H1 (cell line): Measurements from ENCODE around the gene ARID5B.

Experiments used
- ASH2L ChIP-seq: fragments of 200-600, 300-600 bp; sonication (generic); IDR thresholded peaks from one replicate; pipeline ENCODE4 v1.7.1; 2017; ENCODE audit warnings: low read length
- CEBPB ChIP-seq: IDR thresholded peaks from 2 replicates; pipeline ENCODE4 v1.6.1; 2012; ENCODE audit warnings: low read depth, low read length
- CREB1 ChIP-seq: IDR thresholded peaks from 2 replicates; pipeline ENCODE4 v1.6.1; 2012; ENCODE audit warnings: inconsistent platforms
- EGR1 ChIP-seq: IDR thresholded peaks from 2 replicates; pipeline ENCODE4 v1.6.1; 2011; ENCODE audit warnings: low read depth, low read length, borderline replicate concordance
- EP300 ChIP-seq, 2 experiments: IDR thresholded peaks; 1 replicate in 1 of 2; 2 replicates in 1 of 2; pipeline ENCODE4 v1.6.1; 2011 to 2012; ENCODE audit warnings: low read depth in 2 of 2, low read length in 2 of 2, mild to moderate bottlenecking in 2 of 2, borderline replicate concordance in 1 of 2, inconsistent platforms in 1 of 2, moderate library complexity in 1 of 2
- KDM1A ChIP-seq: fragments of 200-600, 300-600 bp; sonication (generic); IDR thresholded peaks from 2 replicates; pipeline ENCODE4 v1.7.1; 2016; ENCODE audit warnings: mild to moderate bottlenecking, low read length, borderline replicate concordance
- PHF8 ChIP-seq: fragments of 200-600 bp; sonication (generic); conservative IDR thresholded peaks from 2 replicates; pipeline ENCODE4 v1.7.1; 2012; ENCODE audit warnings: low read depth, mild to moderate bottlenecking, inconsistent platforms, low read length, moderate library complexity
- POLR2A ChIP-seq, 2 experiments: IDR thresholded peaks; 1 replicate in 1 of 2; 2 replicates in 1 of 2; pipeline ENCODE4 v1.6.1; 2011; ENCODE audit warnings: low read depth in 2 of 2, low read length in 2 of 2, mild to moderate bottlenecking in 2 of 2; ENCODE audit errors: control extremely low read depth in 1 of 2
- RAD21 ChIP-seq, 2 experiments: IDR thresholded peaks in 1 of 2; conservative IDR thresholded peaks in 1 of 2; 2 replicates each; pipeline ENCODE4 v1.6.1; 2011; ENCODE audit warnings: low read depth in 2 of 2, low read length in 2 of 2, improper control_type of control experiment in 1 of 2, inconsistent platforms in 1 of 2, mild to moderate bottlenecking in 1 of 2, moderate library complexity in 1 of 2
- SRF ChIP-seq: IDR thresholded peaks from 2 replicates; pipeline ENCODE4 v1.6.1; 2011; ENCODE audit warnings: mild to moderate bottlenecking, low read depth, low read length, moderate library complexity
- TEAD4 ChIP-seq: IDR thresholded peaks from 2 replicates; pipeline ENCODE4 v1.6.1; 2012; ENCODE audit warnings: low read depth, low read length, inconsistent platforms, mixed read lengths
- YY1 ChIP-seq: IDR thresholded peaks from 2 replicates; pipeline ENCODE4 v1.6.1; 2011; ENCODE audit warnings: low read depth, mild to moderate bottlenecking, low read length
- TF ChIP-seq, protein P1 (sequence below), 3 experiments: IDR thresholded peaks; 1 replicate in 2 of 3; 2 replicates in 1 of 3; pipeline versions ENCODE4 v1.5.1 to v1.6.1; 2011; ENCODE audit warnings: low read length in 3 of 3, mild to moderate bottlenecking in 3 of 3, inconsistent platforms in 2 of 3, low read depth in 1 of 3, moderate library complexity in 1 of 3; ENCODE audit not compliant: insufficient read depth in 1 of 3; ENCODE audit errors: control extremely low read depth in 1 of 3
- TF ChIP-seq, protein P2 (sequence below): IDR thresholded peaks from 2 replicates; pipeline ENCODE4 v1.6.1; 2011; ENCODE audit warnings: low read length, improper control_type of control experiment

DNA sequence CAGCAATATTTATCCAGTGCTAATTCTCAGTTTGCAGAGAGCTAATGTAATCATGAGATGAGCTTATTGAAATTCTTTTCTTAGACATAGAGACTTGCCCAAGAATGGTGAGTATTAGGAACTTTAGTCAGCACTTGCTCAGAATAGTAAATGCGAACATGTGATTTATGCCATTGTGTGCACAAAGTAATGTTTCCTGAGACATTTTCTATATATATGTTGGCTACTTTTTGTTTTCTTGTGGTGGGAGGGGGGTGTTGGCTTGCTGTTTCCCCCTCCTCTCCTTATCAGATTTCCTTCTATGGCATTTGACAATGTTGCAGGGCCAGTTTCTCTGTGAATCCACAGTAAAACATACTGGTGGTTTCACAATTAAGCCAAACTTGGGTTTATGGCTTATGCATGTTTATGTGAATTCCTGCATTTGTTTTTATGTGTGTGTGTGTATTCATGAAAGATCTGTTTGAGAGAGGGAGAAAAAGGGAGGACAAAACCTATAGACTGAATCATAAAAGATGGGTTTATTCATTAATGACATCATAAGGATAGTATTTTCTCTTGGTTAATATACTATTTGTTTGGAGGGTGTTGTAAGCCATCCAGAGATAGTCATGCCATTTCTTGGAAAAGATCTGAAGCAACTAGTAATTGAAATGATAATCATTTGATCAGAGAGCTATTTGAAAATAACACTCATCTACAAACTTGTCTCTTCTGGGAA lies 36.3 kb downstream of the ARID5B start:
- TF ChIP-seq, protein P1, sequence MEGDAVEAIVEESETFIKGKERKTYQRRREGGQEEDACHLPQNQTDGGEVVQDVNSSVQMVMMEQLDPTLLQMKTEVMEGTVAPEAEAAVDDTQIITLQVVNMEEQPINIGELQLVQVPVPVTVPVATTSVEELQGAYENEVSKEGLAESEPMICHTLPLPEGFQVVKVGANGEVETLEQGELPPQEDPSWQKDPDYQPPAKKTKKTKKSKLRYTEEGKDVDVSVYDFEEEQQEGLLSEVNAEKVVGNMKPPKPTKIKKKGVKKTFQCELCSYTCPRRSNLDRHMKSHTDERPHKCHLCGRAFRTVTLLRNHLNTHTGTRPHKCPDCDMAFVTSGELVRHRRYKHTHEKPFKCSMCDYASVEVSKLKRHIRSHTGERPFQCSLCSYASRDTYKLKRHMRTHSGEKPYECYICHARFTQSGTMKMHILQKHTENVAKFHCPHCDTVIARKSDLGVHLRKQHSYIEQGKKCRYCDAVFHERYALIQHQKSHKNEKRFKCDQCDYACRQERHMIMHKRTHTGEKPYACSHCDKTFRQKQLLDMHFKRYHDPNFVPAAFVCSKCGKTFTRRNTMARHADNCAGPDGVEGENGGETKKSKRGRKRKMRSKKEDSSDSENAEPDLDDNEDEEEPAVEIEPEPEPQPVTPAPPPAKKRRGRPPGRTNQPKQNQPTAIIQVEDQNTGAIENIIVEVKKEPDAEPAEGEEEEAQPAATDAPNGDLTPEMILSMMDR (IDR thresholded peaks at IDR 0.05; ENCODE audit: control extremely low read depth in 1 of 3, insufficient read depth in 1 of 3, low read depth in 1 of 3, low read length in 3 of 3): no peak
- no peak for TF ChIP-seq CREB1
- TF ChIP-seq, protein P2, sequence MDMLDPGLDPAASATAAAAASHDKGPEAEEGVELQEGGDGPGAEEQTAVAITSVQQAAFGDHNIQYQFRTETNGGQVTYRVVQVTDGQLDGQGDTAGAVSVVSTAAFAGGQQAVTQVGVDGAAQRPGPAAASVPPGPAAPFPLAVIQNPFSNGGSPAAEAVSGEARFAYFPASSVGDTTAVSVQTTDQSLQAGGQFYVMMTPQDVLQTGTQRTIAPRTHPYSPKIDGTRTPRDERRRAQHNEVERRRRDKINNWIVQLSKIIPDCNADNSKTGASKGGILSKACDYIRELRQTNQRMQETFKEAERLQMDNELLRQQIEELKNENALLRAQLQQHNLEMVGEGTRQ: no peak
- TF ChIP-seq TEAD4: no peak
- no peak for TF ChIP-seq EGR1
- TF ChIP-seq PHF8: no peak
- no peak for TF ChIP-seq EP300 (IDR thresholded peaks at IDR 0.05; ENCODE audit: borderline replicate concordance in 1 of 2, low read depth in 2 of 2, low read length in 2 of 2)
- TF ChIP-seq KDM1A: no peak
- no peak for TF ChIP-seq ASH2L
- TF ChIP-seq CEBPB: no peak
- no peak for TF ChIP-seq YY1
- TF ChIP-seq RAD21 (IDR thresholded peaks at IDR 0.05 in 1 of 2, conservative IDR thresholded peaks at IDR 0.05 in 1 of 2; ENCODE audit: low read depth in 2 of 2, low read length in 2 of 2): no peak
- TF ChIP-seq POLR2A (IDR thresholded peaks at IDR 0.05; ENCODE audit: control extremely low read depth in 1 of 2, low read depth in 2 of 2, low read length in 2 of 2): no peak
- no peak for TF ChIP-seq SRF
